Fibroblast of villous mesenchyme (primary cell): ENCODE results near the gene APOLD1. TPM values are rescaled to one million over a fixed set of nuclear protein-coding genes. Genes with fewer than 3 reads are reported as not detected.
"Not testable (repeated sequence)": the region's sequence is repeated elsewhere in the genome, so short reads cannot be mapped to it uniquely, and the experiment has no call there.

Experiments
- DNase-seq: peaks from one replicate; pipeline ENCODE4 v3.0.0-alpha.2; 2010; ENCODE audit warnings: low read depth
- H3K4me3 ChIP-seq: 2 replicates; pipeline ENCODE4 v1.5.1; 2011; ENCODE audit warnings: low read depth, mild to moderate bottlenecking, low read length
- total RNA-seq: library from RNA; depleted of rRNA; stranded (reverse); fragments of >200 nt; gene quantifications from 2 replicates; pipeline ENCODE4 v1.2.3, GENCODE V29; 2012
- TF ChIP-seq, protein P1 (sequence below): IDR thresholded peaks from 2 replicates; pipeline ENCODE4 v1.5.1; 2012; ENCODE audit warnings: low read depth, mild to moderate bottlenecking, low read length; ENCODE audit not compliant: insufficient read depth

The APOLD1 gene, protein sequence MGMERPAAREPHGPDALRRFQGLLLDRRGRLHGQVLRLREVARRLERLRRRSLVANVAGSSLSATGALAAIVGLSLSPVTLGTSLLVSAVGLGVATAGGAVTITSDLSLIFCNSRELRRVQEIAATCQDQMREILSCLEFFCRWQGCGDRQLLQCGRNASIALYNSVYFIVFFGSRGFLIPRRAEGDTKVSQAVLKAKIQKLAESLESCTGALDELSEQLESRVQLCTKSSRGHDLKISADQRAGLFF
- total RNA-seq = 9.3 and 14.7 TPM in 2 replicates

DNA sequence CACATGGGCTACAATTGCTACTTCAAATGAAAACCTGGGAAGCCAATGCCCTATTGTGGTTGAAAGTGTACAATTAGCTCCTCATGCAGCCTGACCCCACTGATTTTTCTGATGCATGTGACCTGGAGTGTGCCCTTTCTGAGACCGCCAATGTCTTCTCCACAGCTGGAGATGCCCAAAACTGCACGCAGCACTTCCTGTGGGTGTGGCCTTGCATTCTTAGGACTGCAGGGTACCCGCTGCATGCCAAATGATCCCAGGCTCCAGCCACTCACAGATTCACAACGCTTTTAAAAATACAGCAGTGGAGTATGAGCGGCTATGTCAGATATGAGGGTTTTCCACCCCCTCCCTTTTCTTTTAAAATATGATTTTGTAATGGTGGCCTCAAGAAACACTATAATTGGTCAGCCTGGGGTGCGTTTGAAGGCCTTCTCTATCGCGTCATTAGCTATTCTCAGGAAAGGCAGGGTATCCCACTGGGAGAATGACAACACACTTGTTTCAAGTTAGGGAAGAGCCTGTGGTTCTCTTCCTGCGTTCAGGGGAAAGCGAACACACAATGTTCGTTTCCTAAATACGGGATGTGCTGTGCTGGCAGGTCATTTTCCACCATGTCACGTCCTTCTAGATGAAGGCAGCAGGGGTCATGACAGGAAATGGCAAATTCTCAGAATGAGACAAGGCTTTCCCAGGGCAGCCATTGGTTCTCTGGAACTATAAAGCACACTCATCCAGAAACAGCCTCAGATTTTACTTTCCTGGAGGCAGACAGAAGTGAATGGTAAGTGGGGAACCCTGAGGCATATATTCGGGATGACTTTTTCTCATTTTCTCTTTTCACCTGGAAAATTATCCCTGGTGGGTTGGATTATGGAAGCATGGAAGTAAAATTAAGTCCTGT is at the start of gene APOLD1:
TSS of gene APOLD1 (plus strand) at position 749 of the 904 bp plus-strand sequence. CDS start at position 782, 33 bp downstream.
- H3K4me3 ChIP-seq = peak within 1 kb of the TSS; percentile 65
- TF ChIP-seq, protein P1, sequence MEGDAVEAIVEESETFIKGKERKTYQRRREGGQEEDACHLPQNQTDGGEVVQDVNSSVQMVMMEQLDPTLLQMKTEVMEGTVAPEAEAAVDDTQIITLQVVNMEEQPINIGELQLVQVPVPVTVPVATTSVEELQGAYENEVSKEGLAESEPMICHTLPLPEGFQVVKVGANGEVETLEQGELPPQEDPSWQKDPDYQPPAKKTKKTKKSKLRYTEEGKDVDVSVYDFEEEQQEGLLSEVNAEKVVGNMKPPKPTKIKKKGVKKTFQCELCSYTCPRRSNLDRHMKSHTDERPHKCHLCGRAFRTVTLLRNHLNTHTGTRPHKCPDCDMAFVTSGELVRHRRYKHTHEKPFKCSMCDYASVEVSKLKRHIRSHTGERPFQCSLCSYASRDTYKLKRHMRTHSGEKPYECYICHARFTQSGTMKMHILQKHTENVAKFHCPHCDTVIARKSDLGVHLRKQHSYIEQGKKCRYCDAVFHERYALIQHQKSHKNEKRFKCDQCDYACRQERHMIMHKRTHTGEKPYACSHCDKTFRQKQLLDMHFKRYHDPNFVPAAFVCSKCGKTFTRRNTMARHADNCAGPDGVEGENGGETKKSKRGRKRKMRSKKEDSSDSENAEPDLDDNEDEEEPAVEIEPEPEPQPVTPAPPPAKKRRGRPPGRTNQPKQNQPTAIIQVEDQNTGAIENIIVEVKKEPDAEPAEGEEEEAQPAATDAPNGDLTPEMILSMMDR = no peak
- peak; percentile 60 for DNase-seq

DNA sequence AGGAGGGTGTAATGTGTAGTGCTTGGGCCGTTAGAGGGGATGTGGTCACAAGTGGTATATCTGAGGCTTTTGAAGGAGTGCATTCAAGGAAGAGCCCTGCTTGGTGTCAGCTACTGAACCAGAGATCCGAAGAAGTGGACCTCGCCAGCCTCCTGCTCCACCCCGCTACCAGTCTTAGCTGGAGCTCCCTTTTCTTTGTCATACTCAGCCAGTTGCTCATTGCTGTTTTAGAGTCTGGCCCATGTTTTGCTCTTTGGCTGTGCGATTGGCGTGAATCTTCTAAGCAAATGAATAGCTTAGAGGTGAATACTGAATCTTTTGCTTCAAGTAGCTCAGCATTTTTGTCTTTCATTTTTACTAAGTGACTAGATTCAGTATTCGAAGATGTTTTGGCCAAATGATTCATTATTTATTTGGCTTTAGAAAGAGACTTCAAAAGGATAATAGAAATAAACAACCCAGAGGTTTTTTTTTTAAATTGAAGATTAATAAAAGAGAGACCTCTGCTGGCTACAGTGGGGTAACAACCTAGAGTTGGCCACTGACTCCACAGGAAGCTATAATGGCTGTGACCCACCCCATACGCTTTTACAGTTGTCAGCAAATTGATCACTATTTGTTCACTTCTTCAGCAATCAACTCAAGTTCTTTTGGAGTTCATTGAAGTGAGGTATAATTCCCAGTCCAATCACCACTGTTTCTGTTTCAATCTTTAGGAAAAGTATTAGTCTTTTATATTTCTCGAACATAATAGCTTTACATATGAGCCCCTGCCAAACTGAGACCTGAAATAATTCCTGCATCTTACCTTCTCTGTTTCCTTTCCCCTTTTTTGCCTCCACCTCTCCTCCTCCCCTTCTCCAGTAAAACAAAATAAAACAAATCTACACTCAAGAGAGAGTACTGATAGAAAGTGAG is 48.4 kb upstream of the APOLD1 start:
- DNase-seq = peak; percentile 76
- TF ChIP-seq, protein P1 = peak; percentile 61
- H3K4me3 ChIP-seq = peak overlapping the region; percentile 14

DNA sequence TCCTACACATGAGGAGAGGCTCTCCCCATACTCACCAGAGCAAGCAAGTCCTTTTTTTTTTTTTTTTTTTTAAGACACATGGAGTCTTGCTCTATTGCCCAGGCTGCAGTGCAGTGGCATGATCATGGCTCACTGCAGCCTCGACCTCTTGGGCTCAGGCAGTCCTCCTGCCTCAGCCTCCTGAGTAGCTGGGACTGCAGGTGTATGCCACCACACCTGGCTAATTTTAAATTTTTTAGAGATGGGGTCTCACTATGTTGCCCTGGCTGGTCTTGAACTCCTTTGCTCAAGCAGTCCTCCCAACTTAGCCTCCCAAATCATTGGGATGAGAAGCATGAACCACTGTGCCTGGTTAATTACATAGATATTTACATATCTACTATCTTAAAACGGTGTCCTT is 47.3 kb upstream of the APOLD1 start:
- not testable (repeated sequence) for DNase-seq, H3K4me3 ChIP-seq

DNA sequence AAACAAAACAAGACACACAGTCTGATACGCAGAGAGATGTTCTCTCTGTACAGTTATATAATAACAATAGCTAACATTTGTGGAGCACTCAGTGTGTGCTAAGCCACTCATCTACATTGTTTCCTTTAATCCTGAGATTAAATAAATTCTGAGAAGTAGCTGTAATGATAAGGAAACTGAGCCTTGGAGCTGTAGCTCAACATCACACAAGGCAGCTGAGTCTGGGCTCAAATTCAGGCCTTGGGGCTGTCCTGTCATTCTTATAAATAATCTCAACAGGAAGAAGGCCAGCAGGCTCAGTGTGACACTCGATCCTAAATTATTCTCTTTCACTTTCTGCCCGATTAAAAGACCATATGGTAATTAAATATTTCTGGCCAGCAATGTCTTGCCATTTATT is 43.8 kb upstream of the APOLD1 start:
- TF ChIP-seq, protein P1 = no peak
- peak; percentile 34 for DNase-seq
- H3K4me3 ChIP-seq = no peak overlapping the region

DNA sequence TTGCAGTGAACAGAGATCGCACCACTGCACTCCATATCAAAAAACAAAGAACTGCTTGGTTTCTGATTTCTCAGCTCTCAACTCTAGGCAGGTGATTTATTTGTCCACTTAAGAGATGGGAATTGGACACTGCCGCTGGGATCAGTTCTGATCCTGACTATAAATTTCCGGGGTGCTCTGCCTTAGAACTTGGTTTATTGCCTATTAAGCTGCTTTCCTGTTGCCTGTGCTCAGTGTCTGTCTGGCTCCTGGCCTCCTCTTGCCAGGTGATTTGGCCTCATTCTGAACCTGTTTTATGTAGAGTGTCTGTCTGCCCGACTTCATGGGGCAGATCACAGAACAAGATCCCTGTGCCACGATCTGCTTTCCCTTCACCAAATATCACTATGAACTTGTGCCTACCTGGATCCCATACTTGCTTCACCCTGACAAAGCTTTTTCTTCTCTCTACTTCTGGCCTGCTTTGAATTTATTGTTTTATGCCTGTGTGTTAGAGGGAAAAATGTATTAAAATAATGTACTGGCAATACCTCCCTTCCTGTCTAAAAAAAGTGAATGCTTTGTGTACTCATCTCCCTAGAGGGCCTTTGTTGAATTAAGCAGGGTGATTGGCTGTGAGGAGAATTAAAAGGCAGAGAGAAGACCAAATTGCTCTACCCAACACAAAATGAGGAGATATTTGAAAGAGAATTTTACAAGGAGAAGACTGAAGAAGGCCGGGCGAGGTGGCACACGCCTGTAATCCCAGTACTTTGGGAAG is 40.7 kb upstream of the APOLD1 start:
- no peak overlapping the region for H3K4me3 ChIP-seq
- TF ChIP-seq, protein P1 = no peak
- DNase-seq = no peak

DNA sequence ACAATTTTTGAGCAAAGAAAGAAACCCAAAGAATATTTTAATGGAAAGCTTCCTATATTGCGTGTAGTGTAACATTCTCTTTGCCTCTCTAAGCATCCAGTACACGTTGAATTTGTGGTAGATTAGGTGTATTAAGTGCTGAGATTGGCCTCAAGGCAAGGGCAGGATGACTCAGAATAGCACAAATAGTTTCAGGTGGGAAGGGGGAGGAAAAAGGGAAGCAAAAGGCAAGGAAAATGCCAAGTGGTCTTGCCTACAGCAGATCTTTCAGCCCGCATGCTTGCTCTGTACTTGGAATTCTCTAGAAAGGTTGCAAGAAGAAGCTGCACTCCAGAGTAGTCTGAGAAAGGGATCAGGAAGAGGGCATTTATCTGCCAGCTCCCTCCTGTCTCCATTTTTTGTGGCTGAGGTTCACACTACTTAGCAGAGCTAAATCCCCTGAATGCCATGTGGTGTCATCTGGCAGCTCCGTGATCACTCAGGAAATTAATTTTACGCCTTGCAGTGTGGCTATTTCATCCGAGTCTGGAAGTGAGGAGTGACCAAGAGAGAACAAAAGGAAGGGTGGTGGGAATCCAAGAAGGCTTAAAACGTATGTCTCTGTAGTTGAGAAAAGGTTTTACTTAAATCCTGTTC is 39.8 kb upstream of the APOLD1 start:
- no peak for DNase-seq
- TF ChIP-seq, protein P1 = no peak
- H3K4me3 ChIP-seq = no peak overlapping the region
